Gastrocnemius medialis (tissue), 4 donors: Measurements from ENCODE around the gene EIF3J. TPM values are rescaled to one million over a fixed set of nuclear protein-coding genes. Genes with fewer than 3 reads are reported as not detected.

ENCODE experiments used
- ATAC-seq, 2 donors: fragments of 150-250 bp; one replicate each; pipeline ENCODE4 v1.9.1; 2016
- DNase-seq, 2 donors: peaks; one replicate each; pipeline ENCODE4 v3.0.0-alpha.2; 2019
- H3K27ac ChIP-seq, 4 donors: fragments of 200-600 bp; sonication (generic); 1 replicate in 1 of 4; 2 replicates in 3 of 4; pipeline ENCODE4 v1.5.1; 2016 to 2018; ENCODE audit warnings: mild to moderate bottlenecking in 2 of 4, moderate library complexity in 1 of 4
- H3K27me3 ChIP-seq, 3 donors: fragments of 200-600 bp; sonication (generic) in 2 of 3; 1 replicate in 1 of 3; 2 replicates in 2 of 3; pipeline versions ENCODE4 v1.5.1 to v1.6.0; 2016 to 2019; ENCODE audit warnings: mild to moderate bottlenecking in 1 of 3, moderate library complexity in 1 of 3
- H3K36me3 ChIP-seq, 2 donors: fragments of 200-600 bp; sonication (generic) in 1 of 2; one replicate each; pipeline ENCODE4 v1.5.1; 2017 to 2018
- H3K4me1 ChIP-seq, 2 donors: fragments of 200-600 bp; sonication (generic) in 1 of 2; one replicate each; pipeline ENCODE4 v1.5.1; 2016 to 2017; ENCODE audit warnings: mild to moderate bottlenecking in 2 of 2
- H3K4me3 ChIP-seq, 4 donors: fragments of 200-600 bp; sonication (generic) in 3 of 4; 1 replicate in 1 of 4; 2 replicates in 3 of 4; pipeline ENCODE4 v1.5.1; 2016 to 2019; ENCODE audit warnings: mild to moderate bottlenecking in 2 of 4
- H3K9me3 ChIP-seq, 3 donors: fragments of 200-600 bp; sonication (generic) in 2 of 3; 1 replicate in 1 of 3; 2 replicates in 2 of 3; pipeline ENCODE4 v1.5.1; 2016 to 2019
- POLR2A ChIP-seq, 2 donors: fragments of 450-650 bp; IDR thresholded peaks; one replicate each; pipeline ENCODE4 v1.6.1; 2017; ENCODE audit warnings: antibody characterized with exemption in 2 of 2, mild to moderate bottlenecking in 2 of 2, moderate library complexity in 2 of 2
- in situ Hi-C, 4 donors: fragments of 200-750 bp; cut with MboI; loops; one replicate each; pipeline versions ENCODE4 v1.15.0 to v1.8.0; 2017; ENCODE audit warnings: low sequenced_read_pairs in 4 of 4
- intact Hi-C: fragments of 100-400 bp; cut with DNase I; formaldehyde crosslinking; loops from one replicate; pipeline ENCODE4 v1.15.1; 2023; ENCODE audit warnings: low total_unique reads
- total RNA-seq, 4 donors: library from RNA; depleted of rRNA; stranded (reverse); fragments of >200 nt; gene quantifications; one replicate each; pipeline versions ENCODE4 v1.1.0 to v1.2.3, GENCODE V29; 2016
- TF ChIP-seq, protein P1 (sequence below), 5 experiments: fragments of 450-650 bp in 3 of 5; fragments of 200-600 bp in 2 of 5; sonication (generic) in 2 of 5; IDR thresholded peaks in 4 of 5; conservative IDR thresholded peaks in 1 of 5; 1 replicate in 4 of 5; 2 replicates in 1 of 5; pipeline ENCODE4 v1.5.1; 2016 to 2019; ENCODE audit warnings: antibody characterized with exemption in 5 of 5, mild to moderate bottlenecking in 3 of 5, moderate library complexity in 3 of 5

Gene EIF3J
- total RNA-seq, 4 donors from 2014 or later: 79.2 to 122 (median 103) TPM

DNA sequence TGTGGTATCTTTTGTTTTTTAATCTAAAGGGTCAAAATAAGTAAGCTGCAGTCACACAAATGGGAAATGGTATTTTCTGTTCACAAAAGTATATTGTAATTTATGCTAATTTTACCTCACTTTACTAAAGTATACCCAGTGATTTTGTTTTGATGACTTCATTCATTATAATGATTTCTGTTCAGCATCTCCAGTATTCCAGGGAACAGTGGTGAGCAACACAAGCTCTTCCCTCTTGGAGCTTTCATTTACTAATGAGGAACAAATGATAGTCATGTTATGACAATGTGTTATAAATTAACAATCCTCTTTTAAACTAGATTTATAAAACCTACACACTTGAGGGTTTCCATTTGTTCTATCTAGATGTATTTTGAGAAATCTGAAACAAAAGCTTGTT lies 20.5 kb upstream of the EIF3J start:
- Histone ChIP-seq H3K4me1 (no peaks in the 10 kb centered on the region), H3K27me3 (no peaks in the 10 kb centered on the region), H3K27ac (no peak overlapping the region), H3K4me3 (no peak overlapping the region), H3K36me3 (no peaks in the 10 kb centered on the region), H3K9me3 (no peaks in the 10 kb centered on the region)
- in situ Hi-C loops: loop anchor here in 2 of 4 donors (25.0 kb wide), 1 partner anchor 229 kb away; the partner anchor contains the start of gene GOLM2 (in 2 of the 2)
- intact Hi-C loops: no loop called here
- no peak for TF ChIP-seq POLR2A (IDR thresholded peaks at IDR 0.05)
- TF ChIP-seq, protein P1, sequence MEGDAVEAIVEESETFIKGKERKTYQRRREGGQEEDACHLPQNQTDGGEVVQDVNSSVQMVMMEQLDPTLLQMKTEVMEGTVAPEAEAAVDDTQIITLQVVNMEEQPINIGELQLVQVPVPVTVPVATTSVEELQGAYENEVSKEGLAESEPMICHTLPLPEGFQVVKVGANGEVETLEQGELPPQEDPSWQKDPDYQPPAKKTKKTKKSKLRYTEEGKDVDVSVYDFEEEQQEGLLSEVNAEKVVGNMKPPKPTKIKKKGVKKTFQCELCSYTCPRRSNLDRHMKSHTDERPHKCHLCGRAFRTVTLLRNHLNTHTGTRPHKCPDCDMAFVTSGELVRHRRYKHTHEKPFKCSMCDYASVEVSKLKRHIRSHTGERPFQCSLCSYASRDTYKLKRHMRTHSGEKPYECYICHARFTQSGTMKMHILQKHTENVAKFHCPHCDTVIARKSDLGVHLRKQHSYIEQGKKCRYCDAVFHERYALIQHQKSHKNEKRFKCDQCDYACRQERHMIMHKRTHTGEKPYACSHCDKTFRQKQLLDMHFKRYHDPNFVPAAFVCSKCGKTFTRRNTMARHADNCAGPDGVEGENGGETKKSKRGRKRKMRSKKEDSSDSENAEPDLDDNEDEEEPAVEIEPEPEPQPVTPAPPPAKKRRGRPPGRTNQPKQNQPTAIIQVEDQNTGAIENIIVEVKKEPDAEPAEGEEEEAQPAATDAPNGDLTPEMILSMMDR (IDR thresholded peaks at IDR 0.05 in 4 of 5, conservative IDR thresholded peaks at IDR 0.05 in 1 of 5): no peak
- ATAC-seq (no peak), DNase-seq (no peak)

DNA sequence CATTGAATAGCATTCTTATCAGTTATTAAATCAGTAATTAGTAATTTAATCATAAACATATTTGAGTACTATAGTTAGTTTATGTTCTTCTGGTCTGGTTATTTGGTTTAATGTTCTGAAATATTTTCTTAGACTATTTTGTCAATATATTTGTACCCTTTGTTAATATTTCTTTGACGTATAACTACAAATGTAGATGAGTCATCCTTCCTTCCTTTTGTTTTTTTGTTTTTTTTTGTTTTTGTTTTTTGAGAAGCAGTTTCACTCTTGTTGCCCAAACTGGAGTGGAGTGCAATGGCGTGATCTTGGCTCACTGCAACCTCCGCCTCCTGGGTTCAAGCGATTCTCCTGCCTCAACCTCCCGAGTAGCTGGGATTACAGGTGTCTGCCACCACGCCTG lies 17.4 kb upstream of the EIF3J start:
- Histone ChIP-seq H3K9me3 (no peaks in the 10 kb centered on the region), H3K36me3 (peaks cover 0 to 25% of the 10 kb centered on the region in 2 donors), H3K27ac (no peak overlapping the region), H3K27me3 (no peaks in the 10 kb centered on the region), H3K4me1 (no peaks in the 10 kb centered on the region), H3K4me3 (no peak overlapping the region)
- TF ChIP-seq, protein P1 (IDR thresholded peaks at IDR 0.05 in 4 of 5, conservative IDR thresholded peaks at IDR 0.05 in 1 of 5): no peak
- no peak for TF ChIP-seq POLR2A (IDR thresholded peaks at IDR 0.05)
- intact Hi-C loops (no loop called here), in situ Hi-C loops (loop anchor here in 2 of 4 donors (25.0 kb wide), 1 partner anchor 232 kb away; the partner anchor contains the start of gene GOLM2 (in 2 of the 2))
- ATAC-seq (no peak), DNase-seq (no peak)

DNA sequence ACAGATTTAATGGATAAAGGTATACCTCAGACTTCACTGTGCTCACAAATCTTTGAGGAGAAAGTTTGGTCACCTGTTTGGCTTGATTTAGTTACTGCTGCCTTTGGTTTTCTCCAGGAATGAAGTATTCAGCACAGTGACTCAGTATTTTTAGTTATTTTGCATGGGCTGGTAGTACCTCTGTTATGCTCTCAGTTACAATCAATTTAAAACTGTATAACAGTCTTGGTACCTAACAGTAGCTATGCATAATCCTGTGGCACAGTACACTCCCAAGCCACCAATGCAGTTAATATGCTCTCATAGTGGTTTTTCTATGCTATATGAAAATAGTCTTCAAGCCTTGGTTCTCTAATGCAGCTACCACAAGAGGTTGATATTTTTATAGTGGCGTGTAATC lies 11.9 kb upstream of the EIF3J start:
- no peaks in the 10 kb centered on the region for H3K4me1 ChIP-seq
- in situ Hi-C loops: no loop called here
- intact Hi-C loops: no loop called here
- TF ChIP-seq, protein P1 (IDR thresholded peaks at IDR 0.05 in 4 of 5, conservative IDR thresholded peaks at IDR 0.05 in 1 of 5): no peak
- no peak for TF ChIP-seq POLR2A (IDR thresholded peaks at IDR 0.05)
- no peak overlapping the region for H3K4me3 ChIP-seq
- peaks cover 0 to 48% of the 10 kb centered on the region in 2 donors for H3K36me3 ChIP-seq
- H3K27me3 ChIP-seq: no peaks in the 10 kb centered on the region
- no peaks in the 10 kb centered on the region for H3K9me3 ChIP-seq
- no peak overlapping the region for H3K27ac ChIP-seq
- no peak for DNase-seq
- no peak for ATAC-seq

DNA sequence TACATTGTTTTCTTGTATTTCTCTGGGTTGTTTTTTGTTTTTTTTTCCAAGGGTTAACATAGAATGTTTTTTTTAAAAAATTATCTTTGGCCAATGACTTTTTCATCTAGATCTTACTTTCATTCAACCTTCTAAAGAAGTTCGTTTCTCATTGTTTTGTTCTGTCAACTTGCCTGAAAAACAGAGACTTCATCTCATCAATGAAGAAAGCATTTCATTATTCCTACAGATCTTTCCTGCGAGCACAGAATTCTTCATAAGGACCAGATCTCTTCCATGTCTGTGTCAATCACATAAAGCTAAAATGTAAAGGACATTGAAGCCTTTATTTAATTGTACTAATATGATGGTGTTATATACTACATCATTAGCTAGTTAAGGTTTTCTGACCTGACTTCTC lies 9.7 kb upstream of the EIF3J start:
- TF ChIP-seq POLR2A (IDR thresholded peaks at IDR 0.05): no peak
- TF ChIP-seq, protein P1 (IDR thresholded peaks at IDR 0.05 in 4 of 5, conservative IDR thresholded peaks at IDR 0.05 in 1 of 5): no peak
- in situ Hi-C loops: no loop called here

More for the DNA sequence above, 9.7 kb upstream of the EIF3J start:
- Histone ChIP-seq H3K4me3 (no peak overlapping the region), H3K27ac (no peak overlapping the region), H3K36me3 (peaks cover 0 to 44% of the 10 kb centered on the region in 2 donors), H3K9me3 (no peaks in the 10 kb centered on the region), H3K27me3 (no peaks in the 10 kb centered on the region), H3K4me1 (no peaks in the 10 kb centered on the region)
- no peak for DNase-seq
- intact Hi-C loops: no loop called here
- no peak for ATAC-seq
